K562 (cell line): ENCODE data around the gene PITRM1. TPM values are rescaled to one million over a fixed set of nuclear protein-coding genes. Genes with fewer than 3 reads are reported as not detected.
A peak's percentile ranks its signal among the peaks of the same experiment; 100 is the strongest.

Experiments
- CEBPG ChIP-seq, 3 experiments: fragments of 200-800 bp in 1 of 3; sonication (Bioruptor generic) in 1 of 3; sonication (generic) in 1 of 3; formaldehyde crosslinking in 1 of 3; IDR thresholded peaks in 2 of 3; conservative IDR thresholded peaks in 1 of 3; 2 replicates each; pipeline versions ENCODE4 v1.6.1 to v1.8.0; 2016 to 2022; ENCODE audit warnings: missing compliant biosample characterization in 2 of 3, missing genetic modification characterization in 2 of 3, mild to moderate bottlenecking in 1 of 3, missing genetic modification reagents in 1 of 3
- FOS ChIP-seq: IDR thresholded peaks from 3 replicates; pipeline ENCODE4 v1.6.1; 2011; ENCODE audit not compliant: insufficient read length; ENCODE audit errors: extremely low read depth
- HDAC1 ChIP-seq, 2 experiments: fragments of 450-650 bp; IDR thresholded peaks; 2 replicates each; pipeline ENCODE4 v1.6.1; 2016 to 2017; ENCODE audit warnings: inconsistent platforms in 1 of 2, mild to moderate bottlenecking in 1 of 2, moderate library complexity in 1 of 2
- HMBOX1 ChIP-seq: sonication (generic); IDR thresholded peaks from 2 replicates; pipeline ENCODE4 v1.6.1; 2016
- PHTF2 ChIP-seq: fragments of 250-450 bp; sonication (Bioruptor Pico); IDR thresholded peaks from 2 replicates; pipeline ENCODE4 v1.5.0; 2021; ENCODE audit warnings: mild to moderate bottlenecking
- TSC22D4 ChIP-seq: fragments of 450-650 bp; IDR thresholded peaks from 2 replicates; pipeline ENCODE4 v1.6.1; 2016; ENCODE audit warnings: missing genetic modification characterization, missing biosample characterization, control low read depth
- ZBTB49 ChIP-seq: sonication (generic); formaldehyde crosslinking; IDR thresholded peaks from 2 replicates; pipeline ENCODE4 v1.8.0; 2022; ENCODE audit warnings: missing genetic modification reagents, mild to moderate bottlenecking, borderline replicate concordance
- ZNF699 ChIP-seq: fragments of 250-450 bp; sonication (Bioruptor Pico); IDR thresholded peaks from 2 replicates; pipeline ENCODE4 v1.8.0; 2021; ENCODE audit warnings: mild to moderate bottlenecking, moderate library complexity; ENCODE audit not compliant: insufficient replicate concordance
- polyA plus RNA-seq, 8 experiments: library from polyadenylated mRNA; depleted of rRNA in 4 of 8; stranded (reverse) in 5 of 8; unstranded in 3 of 8; fragments of >200 nt; fragmentation: Nextera tagmentation in 2 of 8; fragmentation: Illumina TruSeq in 1 of 8; extraction: Ambion mirVana in 2 of 8; extraction: Trizol in 1 of 8; gene quantifications; 2 replicates each; pipeline versions ENCODE4 v1.2.1 to v1.2.3, GENCODE V29; 2011 to 2014; ENCODE audit warnings: inconsistent platforms in 1 of 8, missing spikeins in 1 of 8
- total RNA-seq, 7 experiments: library from RNA; depleted of rRNA in 6 of 7; stranded (reverse); fragments of >200 nt in 6 of 7; fragmentation: Illumina TruSeq in 2 of 7; extraction: Trizol in 2 of 7; gene quantifications; 2 replicates each; pipeline versions ENCODE4 v1.2.1 to v1.2.3, GENCODE V29; 2011 to 2021; ENCODE audit warnings: low replicate concordance in 1 of 7
- TF ChIP-seq, protein P1 (sequence below), 2 experiments: fragments of 450-650 bp; IDR thresholded peaks; 2 replicates each; pipeline ENCODE4 v1.6.1; 2016
- TF ChIP-seq, protein P2 (sequence below): fragments of 250-450 bp; sonication (Bioruptor Pico); IDR thresholded peaks from 2 replicates; pipeline ENCODE4 v1.8.0; 2022; ENCODE audit warnings: inconsistent platforms
- TF ChIP-seq, protein P3 (sequence below): sonication (generic); formaldehyde crosslinking; IDR thresholded peaks from 2 replicates; pipeline ENCODE4 v1.9.0; 2022; ENCODE audit warnings: mild to moderate bottlenecking, missing genetic modification reagents
- TF ChIP-seq, protein P4 (sequence below): fragments of 250-450 bp; sonication (Bioruptor Pico); IDR thresholded peaks from 2 replicates; pipeline ENCODE4 v1.6.1; 2021; ENCODE audit warnings: mild to moderate bottlenecking

The PITRM1 gene
- total and polyA plus RNA-seq, 9 of the 15 experiments (the other 6 are each of a cell fraction or from before 2014, with no cell fraction given): 21.1 to 70.4 (median 39.7) TPM

- TF ChIP-seq, protein P1, sequence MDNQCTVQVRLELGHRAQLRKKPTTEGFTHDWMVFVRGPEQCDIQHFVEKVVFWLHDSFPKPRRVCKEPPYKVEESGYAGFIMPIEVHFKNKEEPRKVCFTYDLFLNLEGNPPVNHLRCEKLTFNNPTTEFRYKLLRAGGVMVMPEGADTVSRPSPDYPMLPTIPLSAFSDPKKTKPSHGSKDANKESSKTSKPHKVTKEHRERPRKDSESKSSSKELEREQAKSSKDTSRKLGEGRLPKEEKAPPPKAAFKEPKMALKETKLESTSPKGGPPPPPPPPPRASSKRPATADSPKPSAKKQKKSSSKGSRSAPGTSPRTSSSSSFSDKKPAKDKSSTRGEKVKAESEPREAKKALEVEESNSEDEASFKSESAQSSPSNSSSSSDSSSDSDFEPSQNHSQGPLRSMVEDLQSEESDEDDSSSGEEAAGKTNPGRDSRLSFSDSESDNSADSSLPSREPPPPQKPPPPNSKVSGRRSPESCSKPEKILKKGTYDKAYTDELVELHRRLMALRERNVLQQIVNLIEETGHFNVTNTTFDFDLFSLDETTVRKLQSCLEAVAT (IDR thresholded peaks at IDR 0.05): peak in 1 of 2 experiments; percentile 37; a peak in 1 of 4 replicates
- no peak for TF ChIP-seq ZBTB49 (CRISPR knock-in tag)
- 0 out of 2 replicates have a peak, but pooled peaks have one; percentile 58 for TF ChIP-seq TSC22D4 (tag)
- TF ChIP-seq, protein P2, sequence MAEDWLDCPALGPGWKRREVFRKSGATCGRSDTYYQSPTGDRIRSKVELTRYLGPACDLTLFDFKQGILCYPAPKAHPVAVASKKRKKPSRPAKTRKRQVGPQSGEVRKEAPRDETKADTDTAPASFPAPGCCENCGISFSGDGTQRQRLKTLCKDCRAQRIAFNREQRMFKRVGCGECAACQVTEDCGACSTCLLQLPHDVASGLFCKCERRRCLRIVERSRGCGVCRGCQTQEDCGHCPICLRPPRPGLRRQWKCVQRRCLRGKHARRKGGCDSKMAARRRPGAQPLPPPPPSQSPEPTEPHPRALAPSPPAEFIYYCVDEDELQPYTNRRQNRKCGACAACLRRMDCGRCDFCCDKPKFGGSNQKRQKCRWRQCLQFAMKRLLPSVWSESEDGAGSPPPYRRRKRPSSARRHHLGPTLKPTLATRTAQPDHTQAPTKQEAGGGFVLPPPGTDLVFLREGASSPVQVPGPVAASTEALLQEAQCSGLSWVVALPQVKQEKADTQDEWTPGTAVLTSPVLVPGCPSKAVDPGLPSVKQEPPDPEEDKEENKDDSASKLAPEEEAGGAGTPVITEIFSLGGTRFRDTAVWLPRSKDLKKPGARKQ (CRISPR knock-in tag): no peak
- TF ChIP-seq, protein P3, sequence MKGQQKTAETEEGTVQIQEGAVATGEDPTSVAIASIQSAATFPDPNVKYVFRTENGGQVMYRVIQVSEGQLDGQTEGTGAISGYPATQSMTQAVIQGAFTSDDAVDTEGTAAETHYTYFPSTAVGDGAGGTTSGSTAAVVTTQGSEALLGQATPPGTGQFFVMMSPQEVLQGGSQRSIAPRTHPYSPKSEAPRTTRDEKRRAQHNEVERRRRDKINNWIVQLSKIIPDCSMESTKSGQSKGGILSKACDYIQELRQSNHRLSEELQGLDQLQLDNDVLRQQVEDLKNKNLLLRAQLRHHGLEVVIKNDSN (CRISPR knock-in tag): no peak
- TF ChIP-seq, protein P4, sequence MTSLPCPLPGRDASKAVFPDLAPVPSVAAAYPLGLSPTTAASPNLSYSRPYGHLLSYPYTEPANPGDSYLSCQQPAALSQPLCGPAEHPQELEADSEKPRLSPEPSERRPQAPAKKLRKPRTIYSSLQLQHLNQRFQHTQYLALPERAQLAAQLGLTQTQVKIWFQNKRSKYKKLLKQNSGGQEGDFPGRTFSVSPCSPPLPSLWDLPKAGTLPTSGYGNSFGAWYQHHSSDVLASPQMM (CRISPR knock-in tag): no peak
- no peak for TF ChIP-seq PHTF2 (CRISPR knock-in tag)
- no peak for TF ChIP-seq ZNF699
- TF ChIP-seq CEBPG (CRISPR knock-in tag; IDR thresholded peaks at IDR 0.05): 0 out of 2 replicates have a peak, but pooled peaks have one; percentile 11
- peak in 1 of 2 experiments; percentile 52; a peak in 2 of 4 replicates for TF ChIP-seq CEBPG (tag; conservative IDR thresholded peaks at IDR 0.05 in 1 of 2, IDR thresholded peaks at IDR 0.05 in 1 of 2)
- 0 out of 4 replicates have a peak, but pooled peaks of 1 of the 2 experiments have one; percentile 20 for TF ChIP-seq HDAC1 (IDR thresholded peaks at IDR 0.05)
- no peak for TF ChIP-seq FOS
- TF ChIP-seq HMBOX1: no peak
Observed at GRCh38 chr10:3099291-3100092, 73.1 kb downstream of the PITRM1 start (continued).
